Astrocyte (in vitro differentiated cells and primary cell): ENCODE results near the gene STAB2.

Experiments used
- CTCF ChIP-seq: IDR thresholded peaks from 2 replicates; pipeline ENCODE4 v1.5.1; 2011; ENCODE audit warnings: low read depth, mild to moderate bottlenecking, inconsistent platforms, low read length, moderate library complexity; ENCODE audit not compliant: insufficient read depth
- EZH2 ChIP-seq: IDR thresholded peaks from 2 replicates; pipeline ENCODE4 v1.6.1; 2012; ENCODE audit warnings: mild to moderate bottlenecking, low read length, inconsistent platforms; ENCODE audit not compliant: insufficient read depth

- TF ChIP-seq CTCF = no peak
- TF ChIP-seq EZH2 = no peak
Measured at GRCh38 chr12:103710544-103710943, 123.5 kb downstream of the STAB2 start.
